Endothelial cell of umbilical vein (primary cell): ENCODE measurements around the gene BRSK2. TPM values are rescaled to one million over a fixed set of nuclear protein-coding genes. Genes with fewer than 3 reads are reported as not detected.
"Not testable (repeated sequence)": the region's sequence is repeated elsewhere in the genome, so short reads cannot be mapped to it uniquely, and the experiment has no call there.

Source experiments
- BruUV-seq: library from RNA; stranded (reverse); fragments of 400-500 nt; replicated peaks from 2 replicates; lab custom pipeline; 2021; lab: Mats Ljungman, UMichigan
- CTCF ChIA-PET: fragments of 300-600, 350-600 bp; sonication (Branson Sonifier 250); formaldehyde crosslinking; loops from one replicate; lab custom pipeline; 2021; ENCODE audit warnings: antibody characterized with exemption, inconsistent platforms; lab: Charles Lee
- POLR2A ChIA-PET: fragments of 300-600, 350-600 bp; sonication (Branson Sonifier 250); formaldehyde crosslinking; loops from one replicate; lab custom pipeline; 2021; ENCODE audit warnings: antibody characterized with exemption, inconsistent platforms; lab: Charles Lee
- DNase-seq: peaks from one replicate; pipeline ENCODE4 v3.0.0-alpha.2; 2011; ENCODE audit warnings: low read depth, low spot score
- FAIRE-seq: peaks from 2 replicates; lab custom pipeline; 2011; peaks lifted over from hg19 to GRCh38; lab: Jason Lieb, UNC
- H2AFZ ChIP-seq: 2 replicates; pipeline ENCODE4 v1.6.0; 2012; ENCODE audit warnings: low read depth, low read length, control low read depth, inconsistent platforms
- H3K27ac ChIP-seq: 2 replicates; pipeline ENCODE4 v1.5.1; 2011; ENCODE audit warnings: low read depth, mild to moderate bottlenecking, control low read depth, low read length, moderate library complexity; ENCODE audit not compliant: insufficient read depth
- H3K27me3 ChIP-seq, 2 experiments: 2 replicates each; pipeline versions ENCODE4 v1.6.0 to v1.6.1; 2011; ENCODE audit warnings: low read length in 2 of 2, mixed read lengths in 1 of 2; ENCODE audit not compliant: control insufficient read depth in 2 of 2, insufficient read depth in 2 of 2
- H3K36me3 ChIP-seq, 2 experiments: 2 replicates in 1 of 2; 3 replicates in 1 of 2; pipeline ENCODE4 v1.5.1; 2011; ENCODE audit warnings: low read length in 2 of 2, mild to moderate bottlenecking in 1 of 2, moderate library complexity in 1 of 2; ENCODE audit not compliant: control insufficient read depth in 2 of 2, insufficient read depth in 2 of 2; ENCODE audit errors: extremely low read depth in 1 of 2
- H3K4me1 ChIP-seq: 3 replicates; pipeline ENCODE4 v1.5.1; 2011; ENCODE audit warnings: mild to moderate bottlenecking, low read length; ENCODE audit not compliant: control insufficient read depth, insufficient read depth; ENCODE audit errors: extremely low read depth
- H3K4me2 ChIP-seq: 2 replicates; pipeline ENCODE4 v1.6.1; 2011; ENCODE audit warnings: low read length, control low read depth, mixed read lengths; ENCODE audit not compliant: insufficient read depth
- H3K4me3 ChIP-seq, 3 experiments: fragments of 200-600 bp in 1 of 3; sonication (generic), shearing (Covaris generic) in 1 of 3; replicated peaks in 1 of 3; 2 replicates each; pipeline ENCODE4 v1.5.1; 2011 to 2016; ENCODE audit warnings: control low read depth in 3 of 3, low read length in 3 of 3, mild to moderate bottlenecking in 2 of 3, inconsistent platforms in 1 of 3, low read depth in 1 of 3, moderate library complexity in 1 of 3; ENCODE audit not compliant: insufficient read depth in 1 of 3
- H3K79me2 ChIP-seq: 2 replicates; pipeline ENCODE4 v1.6.0; 2012; ENCODE audit warnings: low read length, inconsistent platforms; ENCODE audit not compliant: control insufficient read depth, insufficient read depth
- H3K9ac ChIP-seq: replicated peaks from 2 replicates; pipeline ENCODE3; 2011; ENCODE audit warnings: low read length, control low read depth; ENCODE audit not compliant: insufficient read depth; ENCODE audit errors: extremely low read depth
- H3K9me1 ChIP-seq: replicated peaks from 3 replicates; pipeline ENCODE4 v1.6.0; 2011; ENCODE audit warnings: mild to moderate bottlenecking, low read length; ENCODE audit not compliant: control insufficient read depth, insufficient read depth; ENCODE audit errors: extremely low read depth
- H3K9me3 ChIP-seq: replicated peaks from 2 replicates; pipeline ENCODE4 v1.5.1; 2012; ENCODE audit warnings: low read length, inconsistent platforms; ENCODE audit not compliant: control insufficient read depth, insufficient read depth
- H4K20me1 ChIP-seq: replicated peaks from 2 replicates; pipeline ENCODE3; 2011; ENCODE audit warnings: mild to moderate bottlenecking, low read length; ENCODE audit not compliant: control insufficient read depth, insufficient read depth; ENCODE audit errors: extremely low read depth
- EZH2 ChIP-seq: IDR thresholded peaks from 2 replicates; pipeline ENCODE4 v1.6.1; 2012; ENCODE audit warnings: borderline replicate concordance, low read depth, mild to moderate bottlenecking, moderate library complexity, low read length, inconsistent platforms; ENCODE audit not compliant: severe bottlenecking
- FOS ChIP-seq: IDR thresholded peaks from 2 replicates; pipeline ENCODE4 v1.6.1; 2011; ENCODE audit warnings: mild to moderate bottlenecking, low read length, moderate library complexity, borderline replicate concordance; ENCODE audit not compliant: insufficient read depth
- GATA2 ChIP-seq: IDR thresholded peaks from 2 replicates; pipeline ENCODE4 v1.7.0; 2011; ENCODE audit warnings: low read depth, mild to moderate bottlenecking, moderate library complexity, mixed read lengths, low read length; ENCODE audit not compliant: insufficient read length, insufficient read depth
- JUN ChIP-seq: IDR thresholded peaks from 2 replicates; pipeline ENCODE4 v1.6.1; 2011; ENCODE audit warnings: borderline replicate concordance, low read depth; ENCODE audit not compliant: insufficient read length, insufficient read depth
- MYC ChIP-seq: IDR thresholded peaks from one replicate; pipeline ENCODE4 v1.6.1; 2011; ENCODE audit warnings: mild to moderate bottlenecking, low read depth, low read length
- POLR2A ChIP-seq: IDR thresholded peaks from 2 replicates; pipeline ENCODE4 v1.6.1; 2012; ENCODE audit warnings: low read depth, mild to moderate bottlenecking, control low read depth, low read length
- POLR2AphosphoS5 ChIP-seq: IDR thresholded peaks from 2 replicates; pipeline ENCODE4 v1.6.1; 2012; ENCODE audit warnings: low read depth, mild to moderate bottlenecking, control low read depth, low read length, moderate library complexity; ENCODE audit not compliant: insufficient read depth
- dilution Hi-C: fragments of 300-500 bp; cut with MboI; formaldehyde crosslinking; loops from one replicate; pipeline ENCODE4 v1.15.0; 2019; ENCODE audit warnings: low sequenced_read_pairs; ENCODE audit not compliant: extremely low pct_ligation_motif_present
- intact Hi-C: fragments of 100-400 bp; cut with micrococcal nuclease; formaldehyde crosslinking; loops from one replicate; pipeline ENCODE4 v1.10.0; 2022
- polyA plus RNA-seq, 4 experiments: library from polyadenylated mRNA; depleted of rRNA in 3 of 4; stranded (reverse) in 3 of 4; unstranded in 1 of 4; fragments of >200 nt; gene quantifications; 2 replicates each; pipeline versions ENCODE4 v1.2.1 to v1.2.3, GENCODE V29; 2011 to 2012; ENCODE audit warnings: missing spikeins in 1 of 4
- total RNA-seq: library from RNA; stranded (reverse); gene quantifications from 2 replicates; pipeline ENCODE4 v1.2.3, GENCODE V29; 2021
- TF ChIP-seq, protein P1 (sequence below), 2 donors: IDR thresholded peaks; 1 replicate in 1 of 2; 2 replicates in 1 of 2; pipeline ENCODE4 v1.5.1; 2011; ENCODE audit warnings: low read length in 2 of 2, mild to moderate bottlenecking in 2 of 2, moderate library complexity in 2 of 2, control low read depth in 1 of 2, inconsistent platforms in 1 of 2, low read depth in 1 of 2; ENCODE audit not compliant: insufficient read depth in 1 of 2; ENCODE audit errors: extremely low read depth in 1 of 2
- TF ChIP-seq, protein P2 (sequence below): IDR thresholded peaks from 2 replicates; pipeline ENCODE4 v1.6.1; 2011; ENCODE audit not compliant: insufficient read depth, insufficient read length

Gene BRSK2
- total and polyA plus RNA-seq, 2 donors (not counting 3 experiments of a cell fraction or from before 2014, with no cell fraction given), result 0.08 to 0.20 TPM

DNA sequence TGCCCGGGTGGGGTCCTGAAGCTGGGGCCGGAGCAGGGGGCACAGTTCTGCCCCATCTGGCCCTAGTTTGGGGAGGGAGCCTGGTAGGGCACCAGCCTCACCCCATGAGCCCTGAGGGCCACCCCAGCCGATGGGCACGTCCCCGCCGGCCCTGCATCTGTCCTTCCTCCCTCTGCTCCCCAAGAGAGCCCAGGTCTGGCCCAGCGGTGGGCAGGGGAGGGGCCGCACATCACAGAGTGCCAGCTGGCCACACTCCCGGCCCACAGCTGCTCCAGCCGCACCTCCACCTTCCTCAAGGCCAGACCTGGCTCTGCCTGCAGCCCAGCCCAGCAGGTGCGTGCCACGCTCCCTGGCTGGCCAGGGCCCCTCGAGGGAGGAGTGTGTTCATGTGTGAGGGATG, 21.6 kb downstream of the BRSK2 start:
- no peak for DNase-seq
- no peaks in the 10 kb centered on the region for H3K36me3 ChIP-seq
- no peak for FAIRE-seq
- H3K4me3 ChIP-seq, result no peak overlapping the region
- intact Hi-C loops, result no loop called here
- ChIA-PET POLR2A (no interaction called here), CTCF (no interaction called here)
- H3K79me2 ChIP-seq, result no peaks in the 10 kb centered on the region
- H3K9me1 ChIP-seq, result no peaks in the 10 kb centered on the region
- H3K9ac ChIP-seq, result no peak overlapping the region
- dilution Hi-C loops, result no loop called here
- H3K4me1 ChIP-seq, result no peaks in the 10 kb centered on the region
- no peaks in the 10 kb centered on the region for H4K20me1 ChIP-seq
- no peak overlapping the region for H3K27ac ChIP-seq
- no peaks in the 10 kb centered on the region for H3K27me3 ChIP-seq
- H3K4me2 ChIP-seq, result no peak overlapping the region
- H3K9me3 ChIP-seq, result no peaks in the 10 kb centered on the region
- no TSS peak for BruUV-seq
- no peak overlapping the region for H2AFZ ChIP-seq
- no peak for TF ChIP-seq POLR2AphosphoS5
- no peak for TF ChIP-seq POLR2A
- TF ChIP-seq GATA2, result no peak
- no peak for TF ChIP-seq JUN
- no peak for TF ChIP-seq EZH2
- TF ChIP-seq, protein P1, sequence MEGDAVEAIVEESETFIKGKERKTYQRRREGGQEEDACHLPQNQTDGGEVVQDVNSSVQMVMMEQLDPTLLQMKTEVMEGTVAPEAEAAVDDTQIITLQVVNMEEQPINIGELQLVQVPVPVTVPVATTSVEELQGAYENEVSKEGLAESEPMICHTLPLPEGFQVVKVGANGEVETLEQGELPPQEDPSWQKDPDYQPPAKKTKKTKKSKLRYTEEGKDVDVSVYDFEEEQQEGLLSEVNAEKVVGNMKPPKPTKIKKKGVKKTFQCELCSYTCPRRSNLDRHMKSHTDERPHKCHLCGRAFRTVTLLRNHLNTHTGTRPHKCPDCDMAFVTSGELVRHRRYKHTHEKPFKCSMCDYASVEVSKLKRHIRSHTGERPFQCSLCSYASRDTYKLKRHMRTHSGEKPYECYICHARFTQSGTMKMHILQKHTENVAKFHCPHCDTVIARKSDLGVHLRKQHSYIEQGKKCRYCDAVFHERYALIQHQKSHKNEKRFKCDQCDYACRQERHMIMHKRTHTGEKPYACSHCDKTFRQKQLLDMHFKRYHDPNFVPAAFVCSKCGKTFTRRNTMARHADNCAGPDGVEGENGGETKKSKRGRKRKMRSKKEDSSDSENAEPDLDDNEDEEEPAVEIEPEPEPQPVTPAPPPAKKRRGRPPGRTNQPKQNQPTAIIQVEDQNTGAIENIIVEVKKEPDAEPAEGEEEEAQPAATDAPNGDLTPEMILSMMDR (IDR thresholded peaks at IDR 0.05; ENCODE audit: extremely low read depth in 1 of 2, insufficient read depth in 1 of 2, low read depth in 1 of 2, low read length in 2 of 2), result no peak
- no peak for TF ChIP-seq FOS
- TF ChIP-seq MYC, result no peak
- TF ChIP-seq, protein P2, sequence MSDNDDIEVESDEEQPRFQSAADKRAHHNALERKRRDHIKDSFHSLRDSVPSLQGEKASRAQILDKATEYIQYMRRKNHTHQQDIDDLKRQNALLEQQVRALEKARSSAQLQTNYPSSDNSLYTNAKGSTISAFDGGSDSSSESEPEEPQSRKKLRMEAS, result no peak

DNA sequence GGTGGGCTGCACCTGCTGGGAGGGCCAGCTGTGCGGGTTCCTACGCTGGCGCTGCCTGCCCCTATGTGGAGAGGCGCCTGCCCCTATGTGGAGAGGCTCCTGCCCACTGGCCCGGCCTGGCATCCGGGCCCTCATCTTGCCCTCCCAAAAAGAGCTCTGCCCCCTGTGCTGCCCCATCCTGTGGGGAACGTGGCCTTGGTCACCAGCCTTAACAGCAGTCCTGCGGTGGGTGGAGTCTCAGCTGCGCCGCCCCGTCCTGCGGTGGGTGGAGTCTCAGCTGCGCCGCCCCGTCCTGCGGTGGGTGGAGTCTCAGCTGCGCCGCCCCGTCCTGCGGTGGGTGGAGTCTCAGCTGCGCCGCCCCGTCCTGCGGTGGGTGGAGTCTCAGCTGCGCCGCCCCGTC, 22.0 kb downstream of the BRSK2 start:
- BruUV-seq, H3K9me3 ChIP-seq, H3K9ac ChIP-seq, H3K79me2 ChIP-seq, H3K4me2 ChIP-seq, dilution Hi-C loops, H3K4me3 ChIP-seq, H2AFZ ChIP-seq, H3K36me3 ChIP-seq, H3K4me1 ChIP-seq, DNase-seq, H3K27ac ChIP-seq, H4K20me1 ChIP-seq, H3K9me1 ChIP-seq, CTCF ChIA-PET, FAIRE-seq, H3K27me3 ChIP-seq, POLR2A ChIA-PET, intact Hi-C loops: not testable (repeated sequence)
